Stimulated activated CD4-positive, alpha-beta T cell treated with anti-CD3 and anti-CD28 coated beads, Interleukin-2, amount 100 ng/mL, for 4 hours (primary cell): Measurements from ENCODE around the gene KCNQ4.

ENCODE experiments used
- DNase-seq: peaks from one replicate; pipeline ENCODE4 v3.0.0-alpha.2; 2020; ENCODE audit warnings: low read depth

The KCNQ4 gene

GRCh38 chr1:40820251-40820797 is 36.7 kb downstream of the KCNQ4 start:
- no peak for DNase-seq

GRCh38 chr1:40820911-40821693 is 37.5 kb downstream of the KCNQ4 start:
- no peak for DNase-seq

GRCh38 chr1:40822890-40823289 is 39.3 kb downstream of the KCNQ4 start:
- no peak for DNase-seq

GRCh38 chr1:40823345-40823744 is 39.8 kb downstream of the KCNQ4 start:
- no peak for DNase-seq

- DNase-seq, result no peak
Observed at GRCh38 chr1:40823983-40824382, 40.4 kb downstream of the KCNQ4 start.

- DNase-seq, result no peak
Observed at GRCh38 chr1:40824591-40825434, 41.2 kb downstream of the KCNQ4 start.

GRCh38 chr1:40825435-40825788 is 41.8 kb downstream of the KCNQ4 start:
- no peak for DNase-seq

- DNase-seq, result no peak
Observed at GRCh38 chr1:40825996-40826395, 42.4 kb downstream of the KCNQ4 start.

GRCh38 chr1:40829631-40830245 is 46.2 kb downstream of the KCNQ4 start:
- DNase-seq, result no peak

GRCh38 chr1:40830419-40830943 is 46.9 kb downstream of the KCNQ4 start:
- DNase-seq, result no peak

GRCh38 chr1:40831001-40831732 is 47.6 kb downstream of the KCNQ4 start:
- no peak for DNase-seq

- DNase-seq, result no peak
Observed at GRCh38 chr1:40833979-40834378, 50.4 kb downstream of the KCNQ4 start.

- no peak for DNase-seq
Observed at GRCh38 chr1:40834968-40835545, 51.5 kb downstream of the KCNQ4 start.

- DNase-seq, result no peak
Observed at GRCh38 chr1:40836283-40836682, 52.7 kb downstream of the KCNQ4 start.

- DNase-seq, result no peak
Observed at GRCh38 chr1:40837601-40838000, 54.0 kb downstream of the KCNQ4 start.

- no peak for DNase-seq
Observed at GRCh38 chr1:40838045-40838979, 54.7 kb downstream of the KCNQ4 start.

- DNase-seq, result no peak
Observed at GRCh38 chr1:40838980-40839942, 55.7 kb downstream of the KCNQ4 start.

GRCh38 chr1:40839943-40840335 is 56.4 kb downstream of the KCNQ4 start:
- DNase-seq, result no peak
